Measurements from ENCODE around the gene STK16. TPM values are rescaled to one million over a fixed set of nuclear protein-coding genes. Genes with fewer than 3 reads are reported as not detected.

Gene STK16
- total RNA-seq, 1 experiment from 2014 or later = 21.6 TPM

DNA sequence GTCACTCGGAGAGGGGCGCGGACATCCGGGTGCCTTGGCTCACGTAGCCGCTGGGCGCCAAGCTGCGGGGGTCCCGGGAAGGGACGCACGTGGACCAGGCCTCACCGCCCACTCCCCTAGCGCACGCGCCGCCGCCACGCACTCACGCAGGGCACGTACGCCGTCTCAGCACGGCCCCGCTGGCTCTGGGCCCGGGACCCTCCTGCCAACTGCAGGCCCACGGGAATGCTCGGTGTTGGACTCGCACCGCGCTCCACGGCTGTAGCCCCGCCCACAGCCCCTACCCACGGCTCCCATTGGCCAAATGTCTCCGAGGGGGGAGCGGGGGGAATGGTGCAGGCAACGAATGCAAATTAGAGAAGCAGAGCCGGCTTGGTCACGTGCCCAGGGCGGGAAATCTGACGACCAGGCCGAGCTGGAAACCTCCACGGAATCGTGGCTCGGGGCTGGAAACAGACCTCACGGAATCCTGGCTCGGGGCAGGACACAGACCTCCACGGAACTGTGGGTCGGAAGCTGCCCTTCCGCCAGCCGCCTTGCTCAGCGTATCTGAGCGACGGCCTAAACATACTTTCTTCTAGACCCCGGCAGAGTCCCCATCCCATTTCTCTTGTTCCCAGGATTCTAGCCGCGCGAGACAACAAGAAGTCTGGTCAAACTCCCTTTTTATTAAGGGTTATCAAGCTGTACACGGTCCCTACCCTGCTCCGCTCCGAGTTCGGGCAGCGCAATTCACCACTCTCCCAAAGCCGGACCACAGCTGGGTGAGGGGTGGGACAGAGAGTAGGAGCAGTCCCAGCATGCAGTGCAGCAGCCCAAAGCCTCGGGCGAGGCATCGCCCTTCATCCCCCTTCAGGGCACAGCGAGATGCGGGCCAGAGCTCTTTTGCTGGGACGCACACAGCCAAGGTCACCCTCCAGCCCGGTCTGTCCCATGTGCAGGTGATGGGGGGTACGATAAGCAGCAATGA lies 26.3 kb upstream of the STK16 start, which contains the start of gene ABCB6:
TSS of gene ABCB6 (minus strand) at position 227 of the 970 bp plus-strand sequence. CDS start 285 bp downstream, outside the sequence.
- H3K14ac ChIP-seq (ENCODE audit: insufficient read depth, low read length) = peak within 1 kb of the TSS; percentile 87
- Mint-ChIP-seq H3K27ac (peak within 1 kb of the TSS; percentile 66 to 97 (median 79); a peak in 5 of 7 replicates), H3K4me3 (peak within 1 kb of the TSS; percentile 85 to 91), H3K36me3 (ENCODE audit: insufficient read depth in 1 of 3, low read depth in 3 of 3) (peaks cover 29 to 59% (median 57%) of the 10 kb centered on the region in 3 experiments), H3K9me3 (no peaks in the 10 kb centered on the region), H3K27me3 (ENCODE audit: low read depth) (peaks cover 3% of the 10 kb centered on the region; the same call in 1 of the 2 replicates), H3K4me1 (peaks cover 19 to 23% of the 10 kb centered on the region in 2 experiments)
- no peak within 1 kb of the TSS for H2BK15ac ChIP-seq (ENCODE audit: low read depth, low read length)
- H3K27me3 ChIP-seq (ENCODE audit: insufficient read depth, low read length) = no peaks in the 10 kb centered on the region
- H3K18ac ChIP-seq (ENCODE audit: insufficient read length, low read depth, low read length) = peak within 1 kb of the TSS; percentile 95
- no peak within 1 kb of the TSS for H3K23ac ChIP-seq (ENCODE audit: insufficient read length, low read depth, low read length)
- H2BK120ac ChIP-seq (ENCODE audit: low read depth, low read length, poor library complexity, severe bottlenecking) = peak within 1 kb of the TSS; percentile 6
- peak within 1 kb of the TSS; percentile 72 for H3K9ac ChIP-seq (ENCODE audit: extremely low read depth, insufficient read length, low read length)
- no peaks in the 10 kb centered on the region for H3K4me1 ChIP-seq (ENCODE audit: insufficient read depth, low read length)
- TF ChIP-seq, protein P1, sequence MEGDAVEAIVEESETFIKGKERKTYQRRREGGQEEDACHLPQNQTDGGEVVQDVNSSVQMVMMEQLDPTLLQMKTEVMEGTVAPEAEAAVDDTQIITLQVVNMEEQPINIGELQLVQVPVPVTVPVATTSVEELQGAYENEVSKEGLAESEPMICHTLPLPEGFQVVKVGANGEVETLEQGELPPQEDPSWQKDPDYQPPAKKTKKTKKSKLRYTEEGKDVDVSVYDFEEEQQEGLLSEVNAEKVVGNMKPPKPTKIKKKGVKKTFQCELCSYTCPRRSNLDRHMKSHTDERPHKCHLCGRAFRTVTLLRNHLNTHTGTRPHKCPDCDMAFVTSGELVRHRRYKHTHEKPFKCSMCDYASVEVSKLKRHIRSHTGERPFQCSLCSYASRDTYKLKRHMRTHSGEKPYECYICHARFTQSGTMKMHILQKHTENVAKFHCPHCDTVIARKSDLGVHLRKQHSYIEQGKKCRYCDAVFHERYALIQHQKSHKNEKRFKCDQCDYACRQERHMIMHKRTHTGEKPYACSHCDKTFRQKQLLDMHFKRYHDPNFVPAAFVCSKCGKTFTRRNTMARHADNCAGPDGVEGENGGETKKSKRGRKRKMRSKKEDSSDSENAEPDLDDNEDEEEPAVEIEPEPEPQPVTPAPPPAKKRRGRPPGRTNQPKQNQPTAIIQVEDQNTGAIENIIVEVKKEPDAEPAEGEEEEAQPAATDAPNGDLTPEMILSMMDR (conservative IDR thresholded peaks at IDR 0.05) = no peak
- H3K4ac ChIP-seq (ENCODE audit: low read depth, low read length) = no peak within 1 kb of the TSS
- no peak within 1 kb of the TSS for H4K91ac ChIP-seq (ENCODE audit: insufficient read length, low read depth, low read length)
- DNase-seq = peak; percentile 94
- no peak within 1 kb of the TSS for H2BK5ac ChIP-seq (ENCODE audit: insufficient read length, low read length)
- H3K27ac ChIP-seq (ENCODE audit: insufficient read length, low read depth, low read length) = no peak within 1 kb of the TSS
- H3K79me1 ChIP-seq (ENCODE audit: insufficient read depth, low read depth, low read length, poor library complexity, severe bottlenecking) = no peaks in the 10 kb centered on the region
- no peak within 1 kb of the TSS for H4K8ac ChIP-seq (replicated peaks; ENCODE audit: insufficient read length, low read depth, low read length)
- no peak within 1 kb of the TSS for H2BK12ac ChIP-seq (ENCODE audit: insufficient read length, low read depth, low read length)
- no peaks in the 10 kb centered on the region for H3K9me3 ChIP-seq (ENCODE audit: control insufficient read depth, low read depth, low read length)
- no peak within 1 kb of the TSS for H4K5ac ChIP-seq (ENCODE audit: insufficient read length, low read depth, low read length)
- H2BK20ac ChIP-seq (ENCODE audit: low read depth, low read length, poor library complexity, severe bottlenecking) = no peak within 1 kb of the TSS
- no peaks in the 10 kb centered on the region for H3K79me2 ChIP-seq (ENCODE audit: insufficient read depth, low read length)
- H4K20me1 ChIP-seq (ENCODE audit: control insufficient read depth, insufficient read depth, insufficient read length) = no peaks in the 10 kb centered on the region
- no CpG with 5 or more reads among the region's 71 CpGs for WGBS (ENCODE audit: extremely low coverage, insufficient read length, low lambda C conversion rate)
- H2AFZ ChIP-seq (ENCODE audit: low read length) = no peak within 1 kb of the TSS
- H3K4me2 ChIP-seq (ENCODE audit: insufficient read depth, insufficient read length, low read length) = peak within 1 kb of the TSS; percentile 75
- no peak within 1 kb of the TSS for H3K56ac ChIP-seq (ENCODE audit: insufficient read length, low read depth, low read length)
- peaks cover 7% of the 10 kb centered on the region for H3K23me2 ChIP-seq (ENCODE audit: insufficient read length, low read depth, low read length, poor library complexity, severe bottlenecking)
- H3T11ph ChIP-seq (ENCODE audit: low read length) = no peak within 1 kb of the TSS
- H2AK5ac ChIP-seq (ENCODE audit: insufficient read length, low read length) = no peak within 1 kb of the TSS
